CD4-positive, alpha-beta T cell treated with Interleukin-4 for 4 hours (primary cell): Measurements from ENCODE around the gene OR6Y1.

Experiments
- DNase-seq: peaks from one replicate; pipeline ENCODE4 v3.0.0-alpha.2; 2020

OR6Y1 gene, protein sequence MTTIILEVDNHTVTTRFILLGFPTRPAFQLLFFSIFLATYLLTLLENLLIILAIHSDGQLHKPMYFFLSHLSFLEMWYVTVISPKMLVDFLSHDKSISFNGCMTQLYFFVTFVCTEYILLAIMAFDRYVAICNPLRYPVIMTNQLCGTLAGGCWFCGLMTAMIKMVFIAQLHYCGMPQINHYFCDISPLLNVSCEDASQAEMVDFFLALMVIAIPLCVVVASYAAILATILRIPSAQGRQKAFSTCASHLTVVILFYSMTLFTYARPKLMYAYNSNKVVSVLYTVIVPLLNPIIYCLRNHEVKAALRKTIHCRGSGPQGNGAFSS

DNA sequence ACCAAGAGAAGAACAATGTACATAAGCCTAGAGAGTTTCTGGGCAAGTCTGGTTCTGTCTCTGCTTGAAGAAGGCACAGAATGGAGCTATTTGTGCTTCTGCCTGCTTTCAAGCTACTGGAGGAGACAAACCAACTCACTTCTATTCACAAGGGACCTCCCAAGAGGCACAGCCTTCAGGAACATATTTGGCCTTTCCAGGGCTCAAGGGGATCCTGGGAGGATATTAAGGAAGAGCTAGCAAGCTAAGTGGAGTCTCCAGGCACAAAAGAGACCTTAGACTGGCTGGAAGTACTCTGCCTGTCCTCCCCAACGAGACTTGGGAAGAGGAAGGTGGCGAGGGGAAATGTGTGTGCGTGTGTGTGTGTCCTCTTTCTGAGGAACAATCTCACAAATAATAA lies at the start of gene OR6Y1:
OR6Y1 (minus strand) TSS at position 54 of the 400 bp plus-strand sequence. CDS start 6,300 bp downstream, outside the sequence.
- DNase-seq: no peak

- no peak for DNase-seq
Measured at GRCh38 chr1:158600735-158601134, 46.5 kb upstream of the OR6Y1 start.

GRCh38 chr1:158586942-158587341 lies 32.7 kb upstream of the OR6Y1 start:
- DNase-seq: no peak

DNA sequence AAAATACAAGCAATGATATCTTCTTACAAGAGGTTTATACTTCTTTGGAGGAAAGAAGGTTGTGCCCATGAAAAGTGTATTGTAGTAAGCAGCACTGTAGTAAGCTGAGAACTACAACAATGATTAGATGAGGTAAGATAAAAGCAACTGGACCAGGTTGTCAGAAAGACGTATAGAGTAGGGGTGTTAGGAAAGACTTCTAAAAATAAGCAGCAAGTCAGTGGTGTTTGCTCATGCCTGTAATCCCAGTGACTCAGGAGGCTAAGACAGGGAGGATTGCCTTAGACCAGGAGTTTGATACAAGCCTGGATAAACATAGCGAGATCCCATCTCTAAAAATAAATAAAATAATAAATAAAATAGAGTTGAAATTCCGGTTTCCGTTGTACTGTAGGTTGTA lies 29.8 kb upstream of the OR6Y1 start:
- DNase-seq: no peak

DNA sequence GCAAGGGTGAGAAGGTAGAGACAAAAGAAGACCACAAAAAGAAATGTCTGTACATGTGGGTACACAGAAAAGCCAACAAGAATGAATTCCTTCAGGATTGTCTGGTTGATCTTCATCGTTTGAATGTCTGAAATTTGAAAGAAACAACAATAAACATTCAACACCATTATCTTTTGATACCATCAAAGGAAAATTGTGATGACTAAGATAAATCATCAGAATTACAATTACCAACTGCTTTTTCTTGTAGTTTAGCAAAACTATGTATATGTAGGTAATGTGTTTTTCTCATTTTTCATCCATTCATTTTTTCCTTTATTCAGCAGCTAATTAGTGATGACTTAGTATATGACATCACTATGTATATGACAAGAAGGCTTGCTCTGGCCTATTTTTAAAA lies 25.5 kb upstream of the OR6Y1 start, which contains the start of gene OR10X1:
OR10X1 (minus strand) TSS at position 167 of the 400 bp plus-strand sequence; CDS start at position 167, 0 bp downstream.
- no peak for DNase-seq

DNA sequence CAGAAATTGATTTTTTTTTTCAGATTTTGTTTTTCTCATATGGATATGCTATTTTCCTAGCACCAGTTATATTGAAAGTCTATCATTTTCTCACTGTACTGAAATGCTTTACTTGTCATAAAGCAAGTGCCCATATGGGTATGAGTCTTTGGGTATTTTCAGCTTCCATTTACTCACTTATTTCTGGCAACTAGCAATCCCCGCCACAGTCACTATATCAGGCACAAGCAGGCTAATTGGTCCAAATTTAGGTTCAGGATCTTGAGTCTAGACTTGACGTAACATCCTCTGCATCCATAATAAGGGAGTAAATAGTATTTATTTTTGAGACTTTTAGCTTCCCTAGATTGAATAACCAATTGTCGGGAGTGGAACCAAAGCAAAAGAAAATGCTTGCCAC lies 23.4 kb upstream of the OR6Y1 start:
- no peak for DNase-seq

DNA sequence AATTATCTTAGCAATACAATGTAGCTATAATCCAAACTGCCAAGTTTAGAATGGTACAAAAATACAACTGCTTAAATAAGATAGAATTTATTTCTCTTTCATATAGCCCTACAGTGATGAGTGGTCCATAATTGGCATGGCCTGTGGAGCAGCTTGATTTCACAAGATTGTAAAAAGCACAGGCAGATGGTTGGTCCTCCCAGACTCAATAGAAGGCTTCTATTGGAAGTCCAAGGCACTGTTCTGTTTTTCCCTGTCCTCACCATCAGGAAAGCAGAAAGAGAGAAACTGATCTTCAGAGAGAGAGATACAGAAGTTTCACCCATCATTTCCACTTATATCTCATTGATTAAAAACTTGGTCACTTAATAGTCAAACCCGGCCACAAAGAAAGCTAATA lies 18.0 kb upstream of the OR6Y1 start:
- no peak for DNase-seq

DNA sequence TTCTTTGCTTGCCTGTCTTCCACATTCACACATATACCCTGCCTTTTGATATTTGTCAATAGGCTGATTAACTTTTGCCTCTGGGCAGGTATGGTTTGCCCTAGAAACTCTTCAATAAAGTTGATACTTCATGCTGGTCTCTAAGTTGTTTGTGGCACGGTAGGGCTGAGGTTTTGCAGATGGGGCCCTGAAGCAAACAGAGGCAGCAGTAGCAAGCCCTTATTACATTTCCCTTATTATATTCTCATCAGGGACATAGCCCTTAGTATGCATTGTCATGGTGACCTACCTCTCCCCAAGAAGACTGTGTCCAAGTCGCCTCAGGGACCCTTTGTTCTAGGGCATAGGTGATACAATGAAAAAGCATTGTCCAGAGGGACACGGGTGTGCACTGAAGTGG lies 16.3 kb upstream of the OR6Y1 start, which contains the start of gene OR6P1:
OR6P1 (minus strand) TSS at position 101 of the 400 bp plus-strand sequence. CDS start 6,976 bp downstream, outside the sequence.
- no peak for DNase-seq

GRCh38 chr1:158564608-158565007 lies 10.4 kb upstream of the OR6Y1 start:
- DNase-seq: no peak

DNA sequence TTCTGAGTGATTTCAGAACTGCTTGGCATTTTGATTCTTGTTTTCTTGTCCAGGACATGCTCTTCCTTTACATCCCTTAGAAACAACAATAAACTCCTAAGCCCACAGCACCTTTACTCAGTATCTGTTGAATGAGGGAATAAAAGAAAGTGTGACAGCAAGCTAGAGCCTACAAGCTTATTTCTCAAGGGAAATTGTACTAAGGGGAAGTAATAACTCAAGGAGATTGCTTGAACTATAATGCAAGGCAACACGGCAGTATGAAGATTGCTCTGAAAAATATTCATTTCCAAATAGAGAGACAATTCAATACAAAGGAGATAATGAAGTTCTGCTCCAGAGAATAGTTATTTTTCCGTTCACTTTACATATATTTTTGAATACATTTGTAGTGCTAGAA lies 9.6 kb upstream of the OR6Y1 start:
- DNase-seq: no peak

DNA sequence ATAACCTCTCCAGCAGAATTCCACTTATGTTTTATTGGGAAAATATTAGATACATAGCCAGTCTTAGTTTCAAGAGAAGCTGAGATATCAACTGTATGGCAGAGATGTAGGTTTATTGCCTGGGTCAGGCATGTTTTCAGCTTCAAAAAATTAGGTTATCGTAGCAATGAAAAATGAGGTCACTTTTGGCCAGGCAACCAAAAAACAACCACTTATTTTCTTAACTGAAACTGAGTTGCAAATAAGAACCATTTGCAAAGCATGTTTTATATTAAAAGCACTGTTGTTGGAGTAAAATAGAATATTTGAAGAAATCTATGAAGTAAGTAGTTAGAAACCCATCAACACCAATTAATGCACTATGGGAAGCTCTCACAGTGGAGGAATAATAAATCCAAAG lies 5.5 kb upstream of the OR6Y1 start:
- DNase-seq: no peak

DNA sequence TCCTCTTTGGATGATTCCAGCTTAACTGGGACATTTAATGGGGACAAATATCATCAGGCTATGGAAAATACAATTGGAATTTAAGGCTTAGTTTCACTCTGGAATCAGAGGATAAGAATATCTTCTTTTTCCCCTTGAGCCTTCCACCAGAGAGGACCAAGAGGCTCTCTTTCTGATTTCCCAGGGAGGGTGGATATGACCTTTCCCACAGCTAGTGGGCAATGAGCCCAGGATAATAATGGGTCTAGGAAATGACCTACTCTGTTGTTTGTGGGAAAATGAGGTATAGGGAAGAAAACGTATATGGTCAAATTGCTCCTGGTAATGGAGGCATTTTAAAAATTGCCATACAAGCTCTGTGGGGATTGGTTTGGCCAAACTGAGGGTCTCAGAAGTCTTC lies 1.9 kb downstream of the OR6Y1 start:
- DNase-seq: no peak

GRCh38 chr1:158547533-158547932 lies 6.7 kb downstream of the OR6Y1 start:
- no peak for DNase-seq

DNA sequence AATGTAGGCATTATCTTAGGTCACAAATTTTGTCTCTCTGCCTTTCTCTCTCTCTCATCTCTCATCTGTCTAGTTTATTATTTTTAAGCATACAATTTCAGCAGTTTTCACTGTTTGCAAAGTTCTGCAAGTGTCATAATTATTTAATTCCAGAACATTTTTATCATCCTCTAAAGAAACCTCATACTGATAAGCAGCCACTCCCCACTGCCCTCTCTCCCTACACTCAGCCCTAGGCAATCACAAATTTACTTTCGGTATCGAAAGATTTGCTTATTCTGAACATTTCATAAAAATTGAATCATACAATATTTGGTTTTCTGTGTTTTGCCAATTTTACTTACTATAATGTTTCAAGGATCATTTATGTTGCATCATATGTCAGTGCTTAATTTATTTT lies 16.6 kb downstream of the OR6Y1 start:
- DNase-seq: no peak

GRCh38 chr1:158534496-158534895 lies 19.7 kb downstream of the OR6Y1 start:
- no peak for DNase-seq

DNA sequence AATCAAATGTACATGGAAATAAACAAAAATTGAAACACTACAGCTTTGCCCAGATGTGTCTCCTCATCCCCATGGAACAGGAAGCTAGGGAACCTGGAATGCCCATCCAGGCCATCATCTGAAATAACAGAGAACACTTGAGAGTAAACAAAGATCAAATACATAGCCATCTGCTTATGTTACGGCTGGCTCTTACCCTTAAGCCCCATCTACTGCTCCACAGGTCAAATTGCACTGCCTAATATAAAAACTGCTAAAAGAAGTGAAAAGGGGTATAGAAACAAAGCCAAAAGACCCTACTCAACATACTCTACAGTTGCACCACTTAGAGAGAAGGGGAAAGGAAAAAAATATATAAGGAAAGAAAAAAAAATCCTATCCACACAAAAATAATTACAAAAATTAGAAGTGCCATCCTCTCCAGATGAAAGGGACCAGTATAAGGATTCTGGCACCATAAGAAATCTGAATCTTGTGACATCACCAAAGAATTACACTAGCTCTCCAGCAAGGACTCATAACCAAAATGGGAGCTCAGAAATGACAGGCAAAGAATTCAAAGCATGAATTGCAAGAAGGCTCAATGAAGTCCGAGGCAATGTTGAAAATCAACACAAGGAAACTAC lies 26.9 kb downstream of the OR6Y1 start:
- DNase-seq: peak; percentile 17

DNA sequence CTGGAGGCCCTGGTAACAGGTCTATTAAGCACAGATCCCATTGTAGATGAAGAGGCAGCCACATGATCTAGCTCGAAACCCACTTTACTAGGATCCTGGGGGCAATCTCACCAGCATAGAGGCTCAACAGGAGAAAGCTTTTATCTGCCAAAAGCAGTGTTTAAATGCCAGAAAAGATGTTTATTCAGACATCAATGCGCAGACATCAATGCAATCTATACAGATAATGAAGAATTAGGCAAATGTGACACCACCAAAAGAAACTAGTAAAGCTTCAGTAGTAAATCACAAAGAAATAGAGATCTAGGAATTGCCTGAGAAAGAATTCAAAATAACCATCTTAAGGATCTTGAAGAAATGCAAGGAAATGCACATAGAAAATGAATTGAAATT lies 32.5 kb downstream of the OR6Y1 start:
- DNase-seq: no peak

DNA sequence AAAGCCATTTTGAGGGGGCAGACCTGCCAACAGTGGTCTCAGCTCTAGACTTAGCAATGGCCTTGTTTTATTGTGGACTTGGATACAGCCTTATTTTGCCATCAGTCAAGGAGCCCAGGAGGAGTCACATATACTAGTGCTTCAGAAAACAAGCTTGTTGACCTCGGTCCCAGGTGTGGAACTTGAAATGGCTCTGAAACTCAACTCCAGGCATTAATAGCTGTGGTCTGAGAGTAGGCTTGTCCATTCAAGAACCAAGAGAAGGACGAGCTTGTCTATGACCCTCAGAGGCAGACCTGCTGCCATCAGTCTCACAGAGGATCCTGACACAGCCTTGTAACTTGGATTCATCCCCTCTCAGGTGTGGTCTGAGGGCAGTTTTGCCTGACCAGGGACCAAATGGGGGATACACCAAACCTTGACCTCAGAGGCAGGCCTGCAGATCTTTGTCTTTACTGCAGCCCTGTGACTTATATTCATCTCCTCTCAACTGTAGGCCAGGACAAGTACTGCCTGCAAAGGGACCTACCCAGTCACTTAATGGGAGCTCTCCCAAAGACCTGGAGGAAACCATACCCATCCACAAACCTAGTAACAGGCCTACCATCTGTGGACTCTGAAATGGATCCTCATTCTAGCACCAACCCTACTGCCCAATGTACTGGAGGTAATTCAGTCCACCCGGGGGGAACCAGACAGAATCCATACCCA lies 33.1 kb downstream of the OR6Y1 start:
- DNase-seq: no peak

DNA sequence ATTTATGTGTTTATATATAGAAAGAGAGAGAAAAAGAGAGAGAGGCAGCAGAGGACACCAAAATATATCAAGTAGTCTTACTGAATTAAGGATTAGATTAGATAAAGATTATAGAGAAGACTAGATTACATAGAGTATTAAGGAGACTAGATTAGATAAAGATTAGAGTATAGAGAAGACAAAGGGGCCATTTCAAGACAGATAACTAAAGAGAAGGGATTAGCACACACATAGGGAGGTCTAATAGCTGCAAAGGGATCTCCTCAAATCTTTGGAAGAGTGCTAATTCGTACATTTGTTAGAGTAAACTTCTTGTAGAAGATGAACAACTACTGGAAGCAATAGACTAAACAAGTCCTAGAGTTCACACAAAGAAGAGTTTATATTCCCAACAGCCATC lies 34.2 kb downstream of the OR6Y1 start:
- no peak for DNase-seq

DNA sequence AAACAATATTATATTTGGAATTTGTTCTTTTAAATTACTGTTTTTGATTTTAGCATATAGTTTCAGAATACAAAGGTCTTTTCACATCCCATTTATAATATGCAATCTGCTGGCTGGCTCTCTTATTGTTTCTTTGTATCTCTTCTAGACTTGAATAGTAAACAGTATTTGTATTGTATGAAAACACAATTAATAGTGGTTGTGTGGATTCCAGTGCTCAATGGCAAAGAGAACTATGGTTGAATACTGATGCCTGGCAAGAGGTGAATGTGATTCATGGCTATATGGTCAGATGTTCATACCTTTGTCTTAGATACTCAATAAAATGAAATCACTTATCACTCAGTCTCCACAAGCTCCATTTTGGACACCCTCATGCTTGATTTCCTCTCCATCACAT lies 37.2 kb downstream of the OR6Y1 start:
- no peak for DNase-seq

GRCh38 chr1:158509471-158510156 lies 44.6 kb downstream of the OR6Y1 start:
- DNase-seq: no peak

GRCh38 chr1:158507511-158507910 lies 46.7 kb downstream of the OR6Y1 start:
- no peak for DNase-seq

- peak; percentile 25 for DNase-seq
Measured at GRCh38 chr1:158506369-158506987, 47.7 kb downstream of the OR6Y1 start.
